ENCODE measurements around the gene PLEKHA4.
"Not testable (repeated sequence)": the region's sequence is repeated elsewhere in the genome, so short reads cannot be mapped to it uniquely, and the experiment has no call there.

DNA sequence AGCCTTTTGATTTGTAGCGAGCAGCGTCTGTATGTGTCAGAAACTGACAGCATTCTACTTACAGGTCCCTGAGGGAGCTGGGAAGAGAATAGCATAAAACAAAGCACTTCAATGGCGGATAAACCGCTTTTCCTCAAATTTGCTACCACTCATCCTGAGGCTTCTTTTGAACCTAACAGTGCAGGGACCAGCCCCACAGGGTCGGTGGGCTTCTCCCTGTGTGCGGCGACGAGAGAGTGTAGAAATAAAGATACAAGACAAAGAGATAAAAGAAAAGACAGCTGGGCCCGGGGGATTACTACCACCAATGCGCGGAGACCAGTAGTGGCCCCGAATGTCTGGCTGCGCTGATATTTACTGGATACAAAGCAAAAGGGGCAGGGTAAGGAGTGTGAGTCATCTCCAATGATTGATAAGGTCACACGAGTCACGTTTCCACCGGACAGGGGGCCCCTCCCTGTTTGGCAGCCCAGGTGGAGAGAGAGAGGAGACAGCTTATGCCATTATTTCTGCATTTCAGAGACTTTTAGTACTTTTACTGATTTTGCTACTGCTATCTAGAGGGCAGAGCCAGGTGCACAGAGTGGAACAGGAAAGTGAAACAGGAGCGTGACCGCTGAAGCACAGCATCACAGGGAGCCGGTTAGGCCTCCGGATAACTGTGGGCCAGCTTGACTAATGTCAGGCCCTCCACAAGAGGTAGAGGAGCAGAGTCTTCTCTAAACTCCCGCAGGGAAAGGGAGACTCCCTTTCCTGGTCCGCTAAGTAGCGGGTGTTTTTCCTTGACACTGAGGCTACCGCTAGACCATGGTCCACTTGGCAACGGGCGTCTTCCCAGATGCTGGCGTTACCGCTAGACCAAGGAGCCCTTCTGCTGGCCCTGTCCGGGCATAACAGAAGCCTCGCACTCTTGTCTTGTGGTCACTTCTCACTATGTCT, 7.9 kb upstream of the PLEKHA4 start:
- TF ChIP-seq CTCF (IDR thresholded peaks at IDR 0.05) = not testable (repeated sequence)
- TF ChIP-seq POLR2AphosphoS5 (IDR thresholded peaks at IDR 0.05) = peak in 1 of 2 donors; percentile 12

Measured in esophagus muscularis mucosa (tissue), 3 donors.